PC-3 (cell line): Measurements from ENCODE around the gene SNTG2.

ENCODE experiments used
- EZH2 ChIP-seq: fragments of 300-600 bp; sonication (generic); IDR thresholded peaks from one replicate; pipeline ENCODE4 v1.6.1; 2017; ENCODE audit warnings: antibody characterized with exemption, mild to moderate bottlenecking, low read length; ENCODE audit not compliant: unreplicated experiment
- TF ChIP-seq, protein P1 (sequence below): fragments of 300-600 bp; sonication (generic); conservative IDR thresholded peaks from 2 replicates; pipeline ENCODE4 v1.5.1; 2017; ENCODE audit warnings: antibody characterized with exemption, low read depth, mild to moderate bottlenecking, low read length

DNA sequence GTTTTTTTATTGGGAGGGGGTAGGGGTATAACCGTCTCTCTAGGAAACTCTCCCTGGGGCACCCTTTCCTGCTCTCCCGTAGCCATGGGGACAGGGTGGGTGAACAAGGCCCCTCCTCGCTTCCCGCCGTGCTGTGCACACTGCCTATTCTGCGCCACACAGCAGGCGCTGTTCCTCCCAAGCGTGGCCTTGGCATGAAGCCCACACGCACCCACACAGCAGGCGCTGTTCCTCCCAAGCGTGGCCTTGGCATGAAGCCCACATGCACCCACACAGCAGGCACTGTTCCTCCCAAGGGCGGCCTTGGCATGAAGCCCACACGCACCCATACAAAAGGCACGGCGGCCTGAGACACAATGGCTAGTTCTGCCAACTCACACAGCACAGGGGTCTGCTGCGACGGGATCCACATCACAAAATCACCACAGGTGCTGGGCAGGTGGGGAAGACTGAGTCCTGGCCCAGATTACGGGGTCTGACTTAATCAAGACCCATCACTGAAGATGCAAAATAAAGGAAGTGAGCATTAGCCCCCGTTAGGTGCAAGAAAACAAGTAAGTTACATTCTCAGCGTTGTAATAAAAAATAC lies 416.0 kb downstream of the SNTG2 start:
- TF ChIP-seq, protein P1, sequence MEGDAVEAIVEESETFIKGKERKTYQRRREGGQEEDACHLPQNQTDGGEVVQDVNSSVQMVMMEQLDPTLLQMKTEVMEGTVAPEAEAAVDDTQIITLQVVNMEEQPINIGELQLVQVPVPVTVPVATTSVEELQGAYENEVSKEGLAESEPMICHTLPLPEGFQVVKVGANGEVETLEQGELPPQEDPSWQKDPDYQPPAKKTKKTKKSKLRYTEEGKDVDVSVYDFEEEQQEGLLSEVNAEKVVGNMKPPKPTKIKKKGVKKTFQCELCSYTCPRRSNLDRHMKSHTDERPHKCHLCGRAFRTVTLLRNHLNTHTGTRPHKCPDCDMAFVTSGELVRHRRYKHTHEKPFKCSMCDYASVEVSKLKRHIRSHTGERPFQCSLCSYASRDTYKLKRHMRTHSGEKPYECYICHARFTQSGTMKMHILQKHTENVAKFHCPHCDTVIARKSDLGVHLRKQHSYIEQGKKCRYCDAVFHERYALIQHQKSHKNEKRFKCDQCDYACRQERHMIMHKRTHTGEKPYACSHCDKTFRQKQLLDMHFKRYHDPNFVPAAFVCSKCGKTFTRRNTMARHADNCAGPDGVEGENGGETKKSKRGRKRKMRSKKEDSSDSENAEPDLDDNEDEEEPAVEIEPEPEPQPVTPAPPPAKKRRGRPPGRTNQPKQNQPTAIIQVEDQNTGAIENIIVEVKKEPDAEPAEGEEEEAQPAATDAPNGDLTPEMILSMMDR: no peak
- TF ChIP-seq EZH2: no peak
